ENCODE data around the gene PNPLA6.

DNA sequence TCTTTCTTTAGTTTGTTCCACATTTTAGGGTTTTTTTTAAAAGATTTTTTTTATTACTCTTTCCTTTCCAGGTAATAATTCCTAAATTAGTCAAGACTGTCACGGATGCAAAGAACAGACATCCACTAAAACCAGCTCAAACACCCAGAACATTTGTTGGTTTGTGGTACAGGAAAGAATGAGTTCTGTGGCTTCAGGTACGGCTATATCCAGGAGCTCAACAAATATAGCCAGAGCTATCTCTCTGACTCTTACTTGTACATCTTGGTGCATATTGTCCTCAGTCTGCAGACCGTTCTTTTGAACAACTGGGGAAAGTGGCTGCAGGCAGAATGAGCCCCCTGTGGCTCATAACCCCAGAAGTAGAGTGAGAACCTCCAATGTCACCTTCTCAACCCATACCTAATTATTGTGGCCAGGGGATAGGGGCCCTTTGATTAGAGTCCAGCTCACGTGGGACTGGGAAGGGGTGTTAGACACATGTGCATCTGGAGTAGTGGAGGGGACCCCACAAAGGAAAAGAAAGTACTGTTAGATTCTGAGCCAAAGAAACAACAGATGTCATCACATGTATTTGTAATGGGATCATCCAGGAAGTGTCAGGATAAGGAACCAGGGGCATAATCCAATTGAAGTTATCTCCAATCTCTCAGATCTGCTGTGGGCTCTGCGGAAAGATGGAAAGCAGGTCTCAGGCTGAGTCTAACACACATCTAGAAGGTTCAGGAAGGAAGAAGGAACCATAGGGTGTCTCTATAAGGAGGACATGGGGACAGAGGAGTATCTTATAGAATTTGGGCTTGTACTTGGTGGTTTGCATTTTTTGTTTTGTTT is 21.5 kb upstream of the PNPLA6 start:
- TF ChIP-seq POLR2A (conservative IDR thresholded peaks at IDR 0.05), result no peak
- TF ChIP-seq HOXB6 (CRISPR knock-in tag; IDR thresholded peaks at IDR 0.05; ENCODE audit: borderline replicate concordance), result no peak
- TF ChIP-seq HMGN3 (IDR thresholded peaks at IDR 0.05; ENCODE audit: borderline replicate concordance, extremely low read depth, insufficient read length, low read depth, low read length), result no peak
- no peak for TF ChIP-seq GABPA (tag; conservative IDR thresholded peaks at IDR 0.05; ENCODE audit: low read depth)
- TF ChIP-seq, protein P1, sequence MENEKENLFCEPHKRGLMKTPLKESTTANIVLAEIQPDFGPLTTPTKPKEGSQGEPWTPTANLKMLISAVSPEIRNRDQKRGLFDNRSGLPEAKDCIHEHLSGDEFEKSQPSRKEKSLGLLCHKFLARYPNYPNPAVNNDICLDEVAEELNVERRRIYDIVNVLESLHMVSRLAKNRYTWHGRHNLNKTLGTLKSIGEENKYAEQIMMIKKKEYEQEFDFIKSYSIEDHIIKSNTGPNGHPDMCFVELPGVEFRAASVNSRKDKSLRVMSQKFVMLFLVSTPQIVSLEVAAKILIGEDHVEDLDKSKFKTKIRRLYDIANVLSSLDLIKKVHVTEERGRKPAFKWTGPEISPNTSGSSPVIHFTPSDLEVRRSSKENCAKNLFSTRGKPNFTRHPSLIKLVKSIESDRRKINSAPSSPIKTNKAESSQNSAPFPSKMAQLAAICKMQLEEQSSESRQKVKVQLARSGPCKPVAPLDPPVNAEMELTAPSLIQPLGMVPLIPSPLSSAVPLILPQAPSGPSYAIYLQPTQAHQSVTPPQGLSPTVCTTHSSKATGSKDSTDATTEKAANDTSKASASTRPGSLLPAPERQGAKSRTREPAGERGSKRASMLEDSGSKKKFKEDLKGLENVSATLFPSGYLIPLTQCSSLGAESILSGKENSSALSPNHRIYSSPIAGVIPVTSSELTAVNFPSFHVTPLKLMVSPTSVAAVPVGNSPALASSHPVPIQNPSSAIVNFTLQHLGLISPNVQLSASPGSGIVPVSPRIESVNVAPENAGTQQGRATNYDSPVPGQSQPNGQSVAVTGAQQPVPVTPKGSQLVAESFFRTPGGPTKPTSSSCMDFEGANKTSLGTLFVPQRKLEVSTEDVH (IDR thresholded peaks at IDR 0.05; ENCODE audit: low read depth, partially characterized antibody), result no peak
- no peak for TF ChIP-seq SIRT6 (IDR thresholded peaks at IDR 0.05; ENCODE audit: low read depth, low read length)
- TF ChIP-seq NR2C1 (IDR thresholded peaks at IDR 0.05), result no peak
- no peak for TF ChIP-seq NR2C1 (tag; IDR thresholded peaks at IDR 0.05)
- TF ChIP-seq ZFX (CRISPR knock-in tag; IDR thresholded peaks at IDR 0.05), result no peak
- TF ChIP-seq CTCF (IDR thresholded peaks at IDR 0.05 in 2 of 3, conservative IDR thresholded peaks at IDR 0.05 in 1 of 3; ENCODE audit: insufficient read depth in 2 of 3, low read depth in 1 of 3, low read length in 3 of 3), result no peak
- no peak for TF ChIP-seq NFATC3 (IDR thresholded peaks at IDR 0.05)
- no peak for TF ChIP-seq SPI1 (IDR thresholded peaks at IDR 0.05; ENCODE audit: borderline replicate concordance, low read depth, low read length)
- TF ChIP-seq, protein P2, sequence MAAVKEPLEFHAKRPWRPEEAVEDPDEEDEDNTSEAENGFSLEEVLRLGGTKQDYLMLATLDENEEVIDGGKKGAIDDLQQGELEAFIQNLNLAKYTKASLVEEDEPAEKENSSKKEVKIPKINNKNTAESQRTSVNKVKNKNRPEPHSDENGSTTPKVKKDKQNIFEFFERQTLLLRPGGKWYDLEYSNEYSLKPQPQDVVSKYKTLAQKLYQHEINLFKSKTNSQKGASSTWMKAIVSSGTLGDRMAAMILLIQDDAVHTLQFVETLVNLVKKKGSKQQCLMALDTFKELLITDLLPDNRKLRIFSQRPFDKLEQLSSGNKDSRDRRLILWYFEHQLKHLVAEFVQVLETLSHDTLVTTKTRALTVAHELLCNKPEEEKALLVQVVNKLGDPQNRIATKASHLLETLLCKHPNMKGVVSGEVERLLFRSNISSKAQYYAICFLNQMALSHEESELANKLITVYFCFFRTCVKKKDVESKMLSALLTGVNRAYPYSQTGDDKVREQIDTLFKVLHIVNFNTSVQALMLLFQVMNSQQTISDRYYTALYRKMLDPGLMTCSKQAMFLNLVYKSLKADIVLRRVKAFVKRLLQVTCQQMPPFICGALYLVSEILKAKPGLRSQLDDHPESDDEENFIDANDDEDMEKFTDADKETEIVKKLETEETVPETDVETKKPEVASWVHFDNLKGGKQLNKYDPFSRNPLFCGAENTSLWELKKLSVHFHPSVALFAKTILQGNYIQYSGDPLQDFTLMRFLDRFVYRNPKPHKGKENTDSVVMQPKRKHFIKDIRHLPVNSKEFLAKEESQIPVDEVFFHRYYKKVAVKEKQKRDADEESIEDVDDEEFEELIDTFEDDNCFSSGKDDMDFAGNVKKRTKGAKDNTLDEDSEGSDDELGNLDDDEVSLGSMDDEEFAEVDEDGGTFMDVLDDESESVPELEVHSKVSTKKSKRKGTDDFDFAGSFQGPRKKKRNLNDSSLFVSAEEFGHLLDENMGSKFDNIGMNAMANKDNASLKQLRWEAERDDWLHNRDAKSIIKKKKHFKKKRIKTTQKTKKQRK (IDR thresholded peaks at IDR 0.05; ENCODE audit: borderline replicate concordance, low read depth, low read length), result no peak
- TF ChIP-seq CREM (IDR thresholded peaks at IDR 0.05; ENCODE audit: low read depth), result no peak
